Vagina (tissue), 2 donors: Measurements from ENCODE around the gene CHL1. TPM values are rescaled to one million over a fixed set of nuclear protein-coding genes. Genes with fewer than 3 reads are reported as not detected.

Experiments
- DNase-seq, 2 donors: peaks; one replicate each; pipeline ENCODE4 v3.0.0-alpha.2; 2017; ENCODE audit errors: extremely low spot score in 2 of 2
- H3K27ac ChIP-seq: fragments of 200-600 bp; sonication (generic); one replicate; pipeline ENCODE4 v1.5.1; 2019
- H3K27me3 ChIP-seq: fragments of 200-600 bp; sonication (generic); one replicate; pipeline ENCODE4 v1.5.1; 2019
- H3K36me3 ChIP-seq, 2 donors: fragments of 200-600 bp; sonication (generic); one replicate each; pipeline ENCODE4 v1.5.1; 2017 to 2019
- H3K4me1 ChIP-seq: fragments of 200-600 bp; sonication (generic); one replicate; pipeline ENCODE4 v1.5.1; 2019
- H3K4me3 ChIP-seq, 2 donors: fragments of 200-600 bp; sonication (generic); 1 replicate in 1 of 2; 2 replicates in 1 of 2; pipeline ENCODE4 v1.5.1; 2016 to 2019
- H3K9me3 ChIP-seq: fragments of 200-600 bp; sonication (generic); one replicate; pipeline ENCODE4 v1.5.1; 2019
- POLR2A ChIP-seq, 2 donors: fragments of 450-650 bp; IDR thresholded peaks; one replicate each; pipeline ENCODE4 v1.6.1; 2017; ENCODE audit warnings: antibody characterized with exemption in 2 of 2, mild to moderate bottlenecking in 2 of 2, moderate library complexity in 2 of 2
- POLR2AphosphoS5 ChIP-seq, 2 donors: sonication (generic); formaldehyde crosslinking; IDR thresholded peaks; one replicate each; pipeline ENCODE4 v1.9.0; 2017; ENCODE audit warnings: antibody characterized with exemption in 2 of 2, mild to moderate bottlenecking in 2 of 2, low read depth in 1 of 2; ENCODE audit not compliant: insufficient read depth in 1 of 2
- intact Hi-C: fragments of 100-400 bp; cut with DNase I; formaldehyde crosslinking; loops from one replicate; pipeline ENCODE4 v1.15.1; 2023
- total RNA-seq: library from RNA; depleted of rRNA; stranded (reverse); fragments of >200 nt; gene quantifications from one replicate; pipeline ENCODE4 v1.2.3, GENCODE V29; 2016
- TF ChIP-seq, protein P1 (sequence below), 3 experiments: fragments of 450-650 bp in 2 of 3; fragments of 200-600 bp in 1 of 3; sonication (generic) in 1 of 3; IDR thresholded peaks; one replicate each; pipeline ENCODE4 v1.5.1; 2017 to 2019; ENCODE audit warnings: antibody characterized with exemption in 3 of 3, mild to moderate bottlenecking in 2 of 3, moderate library complexity in 2 of 3

CHL1 gene
- total RNA-seq, 1 donor from 2014 or later, result 25.8 TPM

GRCh38 chr3:352599-352998 lies 156.0 kb downstream of the CHL1 start:
- no peak for DNase-seq
- Histone ChIP-seq H3K27me3 (no peaks in the 10 kb centered on the region), H3K4me1 (peaks cover 20% of the 10 kb centered on the region), H3K9me3 (no peaks in the 10 kb centered on the region), H3K36me3 (no peaks in the 10 kb centered on the region), H3K27ac (no peak overlapping the region), H3K4me3 (no peak overlapping the region)
- intact Hi-C loops, result no loop called here
- TF ChIP-seq POLR2AphosphoS5 (IDR thresholded peaks at IDR 0.05; ENCODE audit: insufficient read depth in 1 of 2, low read depth in 1 of 2) (no peak), POLR2A (IDR thresholded peaks at IDR 0.05) (no peak)
- TF ChIP-seq, protein P1, sequence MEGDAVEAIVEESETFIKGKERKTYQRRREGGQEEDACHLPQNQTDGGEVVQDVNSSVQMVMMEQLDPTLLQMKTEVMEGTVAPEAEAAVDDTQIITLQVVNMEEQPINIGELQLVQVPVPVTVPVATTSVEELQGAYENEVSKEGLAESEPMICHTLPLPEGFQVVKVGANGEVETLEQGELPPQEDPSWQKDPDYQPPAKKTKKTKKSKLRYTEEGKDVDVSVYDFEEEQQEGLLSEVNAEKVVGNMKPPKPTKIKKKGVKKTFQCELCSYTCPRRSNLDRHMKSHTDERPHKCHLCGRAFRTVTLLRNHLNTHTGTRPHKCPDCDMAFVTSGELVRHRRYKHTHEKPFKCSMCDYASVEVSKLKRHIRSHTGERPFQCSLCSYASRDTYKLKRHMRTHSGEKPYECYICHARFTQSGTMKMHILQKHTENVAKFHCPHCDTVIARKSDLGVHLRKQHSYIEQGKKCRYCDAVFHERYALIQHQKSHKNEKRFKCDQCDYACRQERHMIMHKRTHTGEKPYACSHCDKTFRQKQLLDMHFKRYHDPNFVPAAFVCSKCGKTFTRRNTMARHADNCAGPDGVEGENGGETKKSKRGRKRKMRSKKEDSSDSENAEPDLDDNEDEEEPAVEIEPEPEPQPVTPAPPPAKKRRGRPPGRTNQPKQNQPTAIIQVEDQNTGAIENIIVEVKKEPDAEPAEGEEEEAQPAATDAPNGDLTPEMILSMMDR (IDR thresholded peaks at IDR 0.05), result no peak

GRCh38 chr3:353191-353739 lies 156.7 kb downstream of the CHL1 start:
- H3K9me3 ChIP-seq, result no peaks in the 10 kb centered on the region
- H3K27ac ChIP-seq, result no peak overlapping the region
- no peak overlapping the region for H3K4me3 ChIP-seq
- DNase-seq, result no peak
- H3K4me1 ChIP-seq, result peaks cover 20% of the 10 kb centered on the region
- intact Hi-C loops, result no loop called here
- peak in 1 of 2 donors; percentile 11 for TF ChIP-seq POLR2AphosphoS5 (IDR thresholded peaks at IDR 0.05; ENCODE audit: insufficient read depth in 1 of 2, low read depth in 1 of 2)
- TF ChIP-seq, protein P1 (IDR thresholded peaks at IDR 0.05), result no peak
- no peaks in the 10 kb centered on the region for H3K36me3 ChIP-seq
- no peaks in the 10 kb centered on the region for H3K27me3 ChIP-seq

GRCh38 chr3:354432-354831 lies 157.9 kb downstream of the CHL1 start:
- Histone ChIP-seq H3K27ac (no peak overlapping the region), H3K36me3 (no peaks in the 10 kb centered on the region), H3K4me1 (peaks cover 20% of the 10 kb centered on the region), H3K9me3 (no peaks in the 10 kb centered on the region), H3K4me3 (no peak overlapping the region), H3K27me3 (no peaks in the 10 kb centered on the region)
- intact Hi-C loops, result no loop called here
- TF ChIP-seq POLR2A (IDR thresholded peaks at IDR 0.05) (no peak), POLR2AphosphoS5 (IDR thresholded peaks at IDR 0.05; ENCODE audit: insufficient read depth in 1 of 2, low read depth in 1 of 2) (peak in 1 of 2 donors; percentile 14)
- TF ChIP-seq, protein P1 (IDR thresholded peaks at IDR 0.05), result peak; percentile 36 to 62 (median 48)
- DNase-seq, result no peak

- H3K36me3 ChIP-seq, result no peaks in the 10 kb centered on the region
- H3K27ac ChIP-seq, result peak overlapping the region; percentile 42
- TF ChIP-seq POLR2AphosphoS5 (IDR thresholded peaks at IDR 0.05; ENCODE audit: insufficient read depth in 1 of 2, low read depth in 1 of 2) (peak in 1 of 2 donors; percentile 27), POLR2A (IDR thresholded peaks at IDR 0.05) (no peak)
- intact Hi-C loops, result no loop called here
- peaks cover 20% of the 10 kb centered on the region for H3K4me1 ChIP-seq
- H3K4me3 ChIP-seq, result no peak overlapping the region
- no peak for DNase-seq
- no peaks in the 10 kb centered on the region for H3K27me3 ChIP-seq
- H3K9me3 ChIP-seq, result no peaks in the 10 kb centered on the region
Observed at GRCh38 chr3:355622-356021, 159.1 kb downstream of the CHL1 start.

DNA sequence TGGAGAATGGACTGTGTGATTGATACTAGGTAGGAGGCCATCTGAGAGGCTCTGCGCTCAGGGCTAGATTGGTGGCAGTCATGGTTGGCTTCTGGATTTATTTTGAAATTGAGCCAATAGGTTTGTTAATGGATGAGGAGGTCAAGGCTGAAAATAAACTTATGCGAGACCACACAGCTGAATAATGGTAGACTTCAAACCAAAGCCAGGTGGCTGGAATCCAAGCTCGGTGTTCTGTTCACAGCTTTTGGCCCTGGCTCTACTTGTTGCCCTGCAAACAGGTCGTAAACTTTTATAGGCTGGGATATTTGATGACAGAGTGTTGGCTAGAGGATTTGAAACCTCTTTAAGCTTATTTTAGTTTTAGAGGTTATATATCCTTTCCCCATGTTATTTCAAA lies 160.4 kb downstream of the CHL1 start:
- peaks cover 20% of the 10 kb centered on the region for H3K4me1 ChIP-seq
- intact Hi-C loops, result no loop called here
- H3K27me3 ChIP-seq, result no peaks in the 10 kb centered on the region
- TF ChIP-seq, protein P1 (IDR thresholded peaks at IDR 0.05), result no peak
- TF ChIP-seq POLR2AphosphoS5 (IDR thresholded peaks at IDR 0.05; ENCODE audit: insufficient read depth in 1 of 2, low read depth in 1 of 2) (peak in 1 of 2 donors; percentile 43), POLR2A (IDR thresholded peaks at IDR 0.05) (no peak)
- H3K4me3 ChIP-seq, result no peak overlapping the region
- H3K36me3 ChIP-seq, result no peaks in the 10 kb centered on the region
- no peak overlapping the region for H3K27ac ChIP-seq
- DNase-seq, result no peak
- no peaks in the 10 kb centered on the region for H3K9me3 ChIP-seq
